CD4-positive, alpha-beta T cell treated with Interferon gamma for 1 hour (primary cell): ENCODE data around the gene LRRIQ3.

Experiments used
- DNase-seq: peaks from one replicate; pipeline ENCODE4 v3.0.0-alpha.2; 2020

LRRIQ3 gene

GRCh38 chr1:74091371-74091770, 106.6 kb downstream of the LRRIQ3 start:
- no peak for DNase-seq

DNA sequence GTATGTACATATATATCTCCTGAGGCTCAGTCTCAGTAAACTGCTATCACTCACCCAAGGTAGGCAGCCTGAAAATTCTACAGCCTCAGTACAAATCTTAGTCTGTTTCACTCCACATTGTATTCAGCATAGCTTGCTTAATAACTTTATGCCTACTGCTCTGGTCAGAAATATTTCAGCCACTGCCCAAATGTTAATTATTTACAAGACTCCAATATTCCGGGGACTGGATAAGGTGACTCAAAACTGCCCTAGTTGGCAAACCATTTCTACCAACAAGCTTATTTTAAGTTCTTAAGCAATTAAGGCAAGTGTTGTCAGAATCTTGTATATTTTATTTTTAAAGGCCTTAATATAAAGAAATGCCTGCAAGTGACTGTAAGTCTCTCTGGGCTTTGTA, 114.8 kb downstream of the LRRIQ3 start:
- DNase-seq, result no peak

DNA sequence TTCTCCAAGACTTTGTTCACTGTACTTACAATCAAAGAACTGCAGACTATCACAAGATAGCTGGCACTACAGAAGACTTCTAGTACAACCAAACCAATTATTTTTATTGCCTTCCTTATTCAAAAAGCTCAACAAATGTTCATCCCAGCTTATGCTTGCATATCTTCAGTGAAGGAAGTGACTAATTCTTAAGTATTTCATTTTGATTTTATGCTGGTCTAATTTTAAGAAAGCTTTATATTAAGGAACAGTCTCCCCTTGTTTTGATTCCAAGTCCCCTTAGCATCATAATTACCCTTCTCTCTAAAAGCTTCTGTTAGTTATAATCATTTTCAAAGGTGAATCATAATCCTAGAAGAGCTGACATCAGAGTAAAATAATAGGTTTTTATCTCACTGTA, 132.9 kb downstream of the LRRIQ3 start:
- no peak for DNase-seq

DNA sequence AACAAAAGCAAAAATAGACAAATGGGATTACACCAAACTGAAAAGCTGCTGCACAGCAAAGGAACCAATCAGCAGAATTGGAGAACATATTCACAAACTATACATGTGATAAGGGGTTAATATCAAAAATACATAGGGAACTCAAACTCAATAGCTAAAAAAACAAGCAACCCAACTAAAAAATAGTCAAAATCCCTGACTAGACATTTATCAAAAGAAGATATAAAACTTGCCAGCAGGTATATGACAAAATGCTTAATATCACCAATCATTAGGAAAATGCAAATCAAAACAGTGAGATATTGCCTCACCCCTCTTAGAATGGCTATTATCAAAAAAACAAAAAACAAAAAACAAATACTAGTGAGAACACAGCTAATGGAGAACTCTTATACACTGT, 140.3 kb downstream of the LRRIQ3 start:
- DNase-seq, result no peak

DNA sequence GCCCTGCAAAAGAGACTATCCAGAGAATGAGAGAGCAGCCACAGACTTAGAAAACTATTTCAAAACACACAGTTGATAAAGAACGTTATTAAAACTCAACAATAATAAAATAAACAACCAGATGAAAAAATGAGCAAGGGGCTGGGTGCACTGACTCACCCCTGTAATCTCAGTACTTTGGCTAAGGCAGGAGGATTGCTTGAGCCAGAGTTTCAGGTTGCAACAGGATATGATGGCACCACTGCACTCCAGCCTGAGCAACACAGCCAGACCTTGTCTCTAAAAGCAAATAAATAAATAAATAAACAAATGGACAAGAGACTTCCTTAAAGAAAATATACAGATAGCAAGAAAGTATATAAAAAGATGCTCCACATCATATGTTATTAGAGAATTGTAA, 144.6 kb downstream of the LRRIQ3 start:
- no peak for DNase-seq

DNA sequence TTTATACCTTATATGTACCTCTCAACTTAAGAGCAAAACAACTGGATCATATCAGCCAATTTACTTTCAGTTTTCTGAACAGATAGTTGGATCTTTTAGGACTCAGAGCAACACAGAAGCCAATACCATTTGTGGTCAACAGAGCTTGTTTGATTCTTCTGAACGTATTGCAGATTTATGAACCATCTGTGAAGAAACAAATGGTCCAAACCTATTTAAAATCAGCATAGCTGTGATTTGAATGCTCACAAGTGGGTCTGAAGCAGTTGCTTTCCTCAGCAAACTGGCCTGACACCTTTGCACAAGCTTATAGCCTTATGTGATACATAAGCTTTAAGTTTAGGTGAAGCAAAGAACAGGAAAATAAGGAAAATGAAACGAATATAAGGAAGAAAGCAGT, 147.6 kb downstream of the LRRIQ3 start:
- DNase-seq, result no peak

- no peak for DNase-seq
Observed at GRCh38 chr1:74038042-74038441, 159.9 kb downstream of the LRRIQ3 start.

DNA sequence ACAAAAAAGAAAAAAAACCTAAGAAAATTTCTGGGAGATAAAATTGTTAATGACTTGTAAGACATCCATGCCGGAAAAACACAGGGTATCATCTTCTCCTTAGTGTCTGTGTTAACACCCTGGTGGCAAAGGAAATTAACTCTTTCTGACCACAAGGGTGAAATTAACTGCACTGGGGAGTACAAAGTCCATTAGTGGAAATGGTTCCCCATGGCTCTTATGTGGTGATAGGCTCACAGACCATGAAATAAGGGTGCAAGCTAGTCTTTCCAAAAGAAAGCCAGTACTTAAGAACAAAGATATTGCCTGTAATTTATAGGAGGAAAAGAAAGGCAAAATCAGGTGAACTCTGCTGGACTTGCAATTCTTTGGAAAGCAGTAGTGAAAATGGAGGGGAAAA, 185.4 kb downstream of the LRRIQ3 start:
- no peak for DNase-seq

DNA sequence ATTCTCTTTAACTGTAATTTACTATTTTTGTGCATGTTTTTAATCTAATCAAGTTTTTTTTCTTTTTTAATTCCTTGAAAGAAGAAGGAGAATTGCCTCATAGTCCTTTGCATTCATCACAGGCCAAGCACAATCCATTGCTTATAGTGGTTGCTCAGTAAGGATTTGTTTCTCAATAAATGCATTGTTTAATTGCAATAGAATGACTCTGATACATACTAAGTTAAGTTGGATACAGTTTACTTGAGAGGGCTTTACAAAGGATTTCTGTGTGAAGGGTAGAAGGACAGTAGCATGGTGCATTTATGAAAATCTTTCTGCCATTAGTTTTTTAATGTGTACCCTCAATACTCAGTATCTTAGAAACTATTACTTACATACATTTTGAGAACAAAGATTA, 186.2 kb downstream of the LRRIQ3 start:
- DNase-seq, result no peak

DNA sequence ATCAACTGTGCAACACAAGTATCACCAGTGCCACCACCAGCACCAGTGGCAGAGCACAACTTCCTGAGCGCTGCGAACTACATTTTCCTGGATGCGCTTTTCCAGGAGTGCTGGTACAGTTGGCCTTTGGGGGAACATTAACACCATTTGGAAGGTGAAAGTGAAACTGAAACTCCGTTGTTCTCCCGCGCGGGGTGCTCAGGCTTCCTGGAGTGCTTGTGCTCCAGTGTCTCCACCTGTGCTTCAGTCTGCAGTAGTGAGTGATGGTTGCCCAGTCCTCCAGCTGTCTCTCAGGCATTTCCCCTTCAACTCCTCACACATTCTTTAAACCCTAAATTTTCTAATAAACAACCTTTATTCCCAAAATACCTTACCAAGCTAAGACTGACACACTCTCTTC, 187.8 kb downstream of the LRRIQ3 start:
- DNase-seq, result no peak

GRCh38 chr1:74005533-74005932, 192.4 kb downstream of the LRRIQ3 start:
- DNase-seq, result no peak

DNA sequence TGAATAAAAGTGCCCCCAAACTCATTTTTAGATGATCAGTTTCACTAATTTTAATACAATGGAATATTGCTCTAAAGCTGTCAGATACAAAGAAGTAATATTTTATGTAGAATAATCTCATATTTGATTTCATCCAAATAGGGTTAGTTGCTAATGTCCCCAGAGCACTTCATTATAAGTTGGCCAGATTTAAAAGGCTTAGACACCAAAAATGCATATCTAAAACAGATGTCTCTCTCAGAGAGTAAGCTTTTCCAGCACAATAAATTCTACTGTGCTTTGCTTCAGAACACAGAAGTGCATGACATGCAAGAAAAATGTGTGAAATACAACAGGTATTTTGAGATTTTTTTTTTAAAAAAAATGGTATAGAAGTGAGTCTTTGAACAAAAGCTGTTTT, 194.2 kb downstream of the LRRIQ3 start:
- no peak for DNase-seq

GRCh38 chr1:73998348-73998959, 199.5 kb downstream of the LRRIQ3 start:
- DNase-seq, result no peak

- no peak for DNase-seq
Observed at GRCh38 chr1:73980324-73981040, 217.5 kb downstream of the LRRIQ3 start.

- no peak for DNase-seq
Observed at GRCh38 chr1:73979684-73980083, 218.3 kb downstream of the LRRIQ3 start.

DNA sequence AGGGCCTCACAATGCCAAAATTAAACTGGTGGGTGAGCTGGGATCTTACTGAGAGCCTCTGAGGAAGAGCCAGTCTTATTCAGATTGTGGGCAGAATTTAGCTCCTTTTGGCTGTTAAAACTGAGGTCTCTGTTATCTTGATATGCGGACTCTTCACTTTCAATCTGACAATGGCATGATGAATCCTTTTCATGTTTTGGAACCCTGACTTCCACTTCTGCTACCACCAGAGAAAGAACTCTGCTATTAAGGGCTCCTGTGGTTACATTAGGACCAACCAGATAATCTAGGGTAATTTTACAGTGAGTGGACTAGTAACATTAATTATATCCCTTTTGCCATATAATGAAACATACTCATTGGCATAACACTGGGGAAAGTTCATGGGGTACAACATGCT, 219.0 kb downstream of the LRRIQ3 start:
- DNase-seq, result no peak
